NCI-H2196 (cell line): Measurements from ENCODE around the gene JADE2.
"Not testable (repeated sequence)": the region's sequence is repeated elsewhere in the genome, so short reads cannot be mapped to it uniquely, and the experiment has no call there.

Experiments used
- DNase-seq: peaks from one replicate; lab custom pipeline; 2025; ENCODE audit not compliant: unreplicated experiment; lab: John Stamatoyannopoulos, UW

Gene JADE2

DNA sequence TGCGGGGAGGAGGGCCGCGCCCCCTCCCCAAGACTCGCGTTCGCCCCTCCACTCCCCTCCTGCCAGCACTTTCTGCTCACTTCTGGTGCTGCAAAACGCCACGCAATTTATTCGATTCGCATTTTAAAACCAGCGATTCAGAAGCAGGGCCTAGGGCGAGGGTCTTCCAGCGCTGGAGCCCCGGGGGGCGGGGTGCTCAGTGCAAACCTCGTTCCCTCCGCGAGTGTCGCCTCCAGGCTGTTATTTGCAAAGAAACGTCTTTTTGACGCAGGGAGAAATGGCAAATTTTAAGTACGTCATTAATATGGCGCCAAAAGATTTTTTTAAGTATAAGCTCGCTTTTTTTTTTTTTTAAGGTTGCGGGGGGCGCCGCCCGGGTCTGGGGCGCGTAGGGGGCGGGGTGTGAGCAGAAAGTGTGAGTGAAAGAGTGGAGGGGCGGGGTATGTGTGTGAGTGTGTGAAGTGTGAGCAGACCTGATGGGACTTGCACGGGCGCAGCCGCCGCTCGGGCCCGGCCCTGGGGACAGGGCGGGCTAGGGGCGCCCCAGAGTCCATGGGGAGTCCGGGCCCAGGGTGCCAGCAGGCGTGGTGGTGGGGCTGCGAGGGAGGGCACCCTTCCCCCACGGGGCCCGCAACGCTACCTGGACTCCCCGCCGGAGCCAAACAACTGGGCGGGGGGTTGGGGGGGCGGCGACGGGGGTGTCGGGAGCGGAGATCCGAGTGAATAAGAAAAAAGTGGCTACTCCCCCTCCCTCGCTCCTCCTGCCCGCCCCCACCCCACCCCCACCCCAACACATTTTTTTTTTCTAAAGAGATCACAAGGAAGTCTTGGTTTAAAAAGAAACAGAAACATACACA, at the start of gene JADE2:
JADE2 (plus strand) TSS at position 845 of the 857 bp plus-strand sequence. CDS start 10,188 bp downstream, outside the sequence.
- DNase-seq: peak; percentile 67

DNA sequence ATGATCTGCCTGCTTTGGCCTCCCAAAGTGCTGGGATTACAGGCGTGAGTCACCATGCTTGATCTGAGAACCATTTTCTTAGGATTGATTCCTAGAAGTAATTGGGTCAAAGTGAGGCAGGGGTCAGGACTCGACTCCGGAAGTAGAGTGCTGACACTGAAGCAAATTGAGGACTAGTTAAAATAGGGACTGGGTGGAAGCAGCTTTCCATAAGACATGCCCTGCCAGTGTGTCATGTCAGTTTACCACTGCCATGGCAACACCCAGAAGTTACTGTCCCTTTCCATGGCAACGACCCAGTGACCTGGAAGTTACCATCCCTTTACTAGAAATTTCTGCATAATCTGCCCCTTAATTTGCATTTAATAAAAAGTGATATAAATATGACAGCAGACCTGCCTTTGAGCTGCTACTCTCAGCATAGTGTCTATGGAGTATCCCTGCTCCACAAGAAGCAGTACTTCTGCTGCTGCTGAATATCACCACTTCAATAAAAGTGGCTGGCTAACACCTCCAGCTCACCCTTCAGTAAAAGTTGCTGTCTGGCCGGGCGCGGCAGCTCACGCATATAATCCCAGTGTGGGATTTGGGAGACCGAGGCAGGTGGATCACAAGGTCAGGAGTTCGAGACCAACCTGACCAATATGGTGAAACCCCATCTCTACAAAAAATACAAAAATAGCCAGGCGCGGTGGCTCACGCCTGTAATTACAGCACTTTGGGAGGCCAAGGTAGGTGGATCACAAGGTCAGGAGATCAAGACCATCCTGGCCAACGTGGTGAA, 47.8 kb upstream of the JADE2 start:
- DNase-seq: no peak

DNA sequence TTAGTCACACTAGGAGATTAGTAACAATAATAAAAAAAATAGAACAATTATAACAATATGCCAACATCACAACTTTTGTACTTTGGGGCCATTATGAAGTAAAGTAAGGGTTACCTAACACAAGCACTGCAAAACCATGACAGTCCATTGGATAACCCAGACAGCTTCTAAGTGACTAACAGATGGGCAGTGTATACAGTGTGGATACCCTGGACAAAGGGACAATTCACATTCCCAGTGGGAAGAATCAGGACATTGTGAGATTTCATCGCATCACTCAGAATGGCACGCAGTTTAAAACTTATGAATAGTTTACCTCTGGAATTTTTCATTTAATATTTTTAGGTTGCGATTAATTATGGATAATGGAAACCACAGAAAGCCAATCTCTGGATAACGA, 45.6 kb upstream of the JADE2 start:
- no peak for DNase-seq

DNA sequence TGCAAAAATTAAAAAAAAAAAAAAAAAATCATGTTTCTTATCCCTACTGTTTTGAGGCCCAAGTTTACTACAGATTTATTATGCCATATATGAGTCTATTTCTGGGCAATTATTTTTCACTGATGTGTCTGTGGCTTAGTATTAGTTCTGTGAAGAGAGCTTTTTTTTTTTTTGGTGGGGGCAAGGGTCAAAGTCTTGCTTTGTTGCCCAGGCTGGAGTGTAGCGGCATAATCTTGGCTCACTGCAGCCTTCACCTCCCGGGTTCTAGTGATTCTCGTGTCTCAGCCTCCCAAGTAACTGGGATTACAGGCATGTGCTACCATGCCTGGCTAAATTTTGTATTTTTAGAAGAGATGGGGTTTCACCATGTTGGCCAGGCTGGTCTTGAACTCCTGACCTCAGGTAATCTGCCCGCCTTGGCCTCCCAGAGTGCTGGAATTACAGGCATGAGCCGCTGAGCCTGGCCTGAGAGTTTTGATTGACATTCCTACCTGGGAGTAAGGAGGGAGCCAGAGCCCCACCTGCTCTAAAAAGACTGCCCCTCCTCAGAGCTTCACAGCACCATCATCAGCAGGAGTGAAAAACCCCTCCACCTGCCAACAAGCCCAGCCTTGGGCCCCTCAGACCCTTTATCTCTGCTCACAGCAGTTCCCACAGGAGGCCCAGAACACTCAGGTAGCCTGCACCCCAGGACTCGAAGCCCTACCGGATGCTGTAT, 36.1 kb upstream of the JADE2 start:
- no peak for DNase-seq

DNA sequence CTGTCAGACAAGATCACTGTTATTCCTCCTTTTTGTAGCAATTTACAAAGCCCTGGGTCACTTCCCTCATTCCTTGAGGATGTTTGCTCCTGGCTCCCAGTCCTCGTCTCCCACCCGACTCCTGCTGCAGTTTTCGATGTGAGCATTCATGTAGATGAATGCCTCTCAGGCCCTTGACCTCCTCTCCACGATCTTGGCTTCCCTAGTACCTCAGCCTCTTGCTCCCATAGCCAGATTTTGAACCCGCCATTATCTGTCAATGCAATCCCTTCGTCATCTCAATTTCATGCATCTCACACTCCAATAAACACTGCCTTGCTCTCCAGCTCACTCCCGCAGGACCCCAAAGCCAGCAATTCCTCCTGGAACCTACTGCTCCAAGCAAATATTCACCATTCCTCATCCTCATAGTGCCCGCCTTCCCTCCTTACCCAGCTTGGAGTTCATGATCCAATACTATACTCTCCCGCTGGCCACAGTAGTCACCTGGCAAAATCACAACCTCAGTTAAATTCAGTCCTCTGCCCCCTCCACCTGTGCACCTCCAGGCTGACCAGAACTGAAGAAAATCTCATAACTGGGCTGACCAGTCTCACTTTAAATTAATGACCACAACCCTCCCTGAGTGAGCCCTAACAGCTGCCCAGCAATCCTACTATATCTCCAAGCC, 35.1 kb upstream of the JADE2 start:
- no peak for DNase-seq

DNA sequence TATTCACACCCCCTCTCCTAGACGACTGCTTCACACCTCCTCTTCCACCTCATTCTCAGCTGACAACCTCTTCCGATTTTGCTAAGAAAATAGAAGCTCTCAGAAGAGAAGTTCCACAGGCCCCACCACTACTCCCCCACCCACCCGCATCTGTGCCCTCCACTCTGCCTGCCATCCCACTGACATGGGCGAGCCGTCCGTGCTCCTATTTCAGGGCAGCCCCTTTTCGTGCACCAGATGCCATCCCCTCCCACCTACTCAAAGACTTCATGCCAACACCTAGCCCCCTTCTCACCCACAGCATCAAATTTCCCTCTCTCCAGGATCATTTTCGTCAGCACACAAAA, 34.6 kb upstream of the JADE2 start:
- no peak for DNase-seq

DNA sequence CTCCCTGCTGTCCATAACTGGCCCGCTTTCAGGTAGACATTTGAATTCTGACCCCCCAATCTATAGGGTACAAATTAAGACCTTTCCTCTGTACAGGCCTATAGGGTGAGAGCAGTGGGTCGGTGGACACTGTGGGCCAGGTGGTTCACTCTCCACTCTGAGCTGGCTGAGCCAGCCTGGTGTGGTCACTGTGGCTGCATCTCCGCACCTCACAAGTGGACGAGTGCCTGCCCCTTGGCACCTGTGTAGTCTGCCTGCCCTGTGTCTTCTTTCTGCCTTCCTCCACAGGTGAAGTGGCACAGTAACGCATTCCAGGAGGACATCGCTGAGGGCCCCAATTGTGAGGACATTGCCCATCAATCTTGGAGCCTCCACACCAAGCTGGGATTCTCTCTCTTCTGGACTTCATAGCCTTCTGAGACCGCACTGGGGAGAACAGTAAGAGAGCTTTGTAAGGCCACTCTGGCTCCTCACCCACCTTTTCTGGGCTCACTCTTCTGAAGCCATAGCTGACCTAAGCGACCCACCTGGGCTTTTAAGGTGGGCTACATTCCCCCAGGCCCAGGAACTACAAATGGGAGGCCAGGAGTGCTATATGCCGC, 33.5 kb upstream of the JADE2 start:
- DNase-seq: no peak

DNA sequence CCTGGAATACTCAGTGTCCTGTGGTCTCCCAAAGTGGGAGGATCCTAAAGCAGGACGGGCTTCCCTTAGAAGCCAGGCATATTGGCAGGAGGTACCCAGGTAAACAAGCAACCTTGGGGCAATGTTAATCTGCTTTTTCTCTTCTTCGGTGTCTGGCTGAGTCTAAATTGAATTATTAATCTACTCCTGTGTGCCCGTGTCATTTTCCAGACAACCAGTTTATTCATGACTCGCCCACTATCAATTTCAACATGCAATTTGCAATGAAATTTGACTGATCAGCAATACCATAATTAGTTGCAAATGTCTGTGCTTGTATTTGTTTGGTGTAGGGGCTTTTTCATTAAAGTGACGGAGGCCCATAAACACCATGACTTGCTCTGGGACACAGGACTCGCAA, 32.9 kb upstream of the JADE2 start:
- DNase-seq: no peak

DNA sequence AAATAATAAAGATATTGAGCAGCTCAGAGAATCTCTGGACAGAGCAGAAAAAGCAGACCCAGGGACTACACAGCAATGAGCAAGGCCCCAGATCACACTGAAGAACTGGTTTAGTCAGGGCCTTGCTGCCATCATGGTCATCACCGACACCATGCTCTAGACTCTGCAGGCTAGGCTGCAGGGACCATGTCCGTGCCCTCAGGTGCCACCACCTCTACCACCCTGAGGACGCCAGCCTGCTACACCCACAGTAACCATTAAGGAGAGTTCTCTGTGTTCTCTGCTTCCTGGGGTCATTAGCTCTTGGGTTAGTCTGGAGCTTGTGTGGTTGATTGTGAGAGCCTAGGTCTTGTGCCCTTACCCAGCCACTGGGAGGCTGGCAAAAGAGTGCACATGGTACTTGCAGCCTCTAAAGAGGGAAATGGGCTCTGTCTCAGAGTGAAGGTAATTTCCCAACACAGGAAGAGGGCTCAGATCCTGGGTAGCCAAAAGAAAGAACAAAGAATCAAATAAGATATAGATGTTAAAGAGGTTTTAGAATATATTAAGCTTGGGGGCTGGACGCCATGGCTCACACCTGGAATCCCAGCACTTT, 31.9 kb upstream of the JADE2 start:
- DNase-seq: no peak

DNA sequence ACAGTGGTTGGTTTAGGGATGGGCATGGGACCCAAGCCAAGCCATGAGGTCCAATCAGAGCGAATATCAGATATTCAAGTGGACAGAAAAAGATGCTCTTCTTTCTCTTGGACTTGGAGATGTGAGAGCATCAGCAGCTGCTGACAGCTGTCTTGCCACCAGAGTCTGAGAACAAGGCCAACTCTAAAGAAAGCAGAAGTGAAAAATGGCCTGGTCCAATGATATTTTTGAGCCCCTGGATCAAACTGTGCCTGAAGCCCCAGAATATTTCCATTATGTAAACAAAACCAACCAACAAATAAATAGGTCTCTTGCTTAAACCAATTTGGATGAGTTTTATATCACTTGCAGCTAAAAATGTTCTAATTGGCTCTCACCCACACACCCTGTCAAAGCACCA, 30.7 kb upstream of the JADE2 start:
- no peak for DNase-seq

DNA sequence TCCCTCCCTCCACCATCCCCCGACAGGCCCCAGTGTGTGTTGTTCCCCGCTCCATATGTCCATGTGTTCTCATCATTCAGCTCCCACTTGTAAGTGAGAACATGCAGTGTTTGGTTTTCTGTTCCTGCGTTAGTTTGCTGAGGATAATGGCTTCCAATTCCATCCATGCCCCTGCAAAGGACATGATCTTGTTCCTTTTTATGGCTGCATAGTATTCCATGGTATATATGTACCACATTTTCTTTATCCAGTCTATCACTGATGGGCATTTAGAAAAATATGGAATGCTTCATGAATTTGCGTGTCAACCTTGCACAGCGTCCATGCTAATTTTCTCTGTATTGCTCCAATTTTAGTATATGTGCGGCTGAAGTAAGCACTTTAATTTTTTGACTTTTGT, 25.6 kb upstream of the JADE2 start:
- DNase-seq: not testable (repeated sequence)

DNA sequence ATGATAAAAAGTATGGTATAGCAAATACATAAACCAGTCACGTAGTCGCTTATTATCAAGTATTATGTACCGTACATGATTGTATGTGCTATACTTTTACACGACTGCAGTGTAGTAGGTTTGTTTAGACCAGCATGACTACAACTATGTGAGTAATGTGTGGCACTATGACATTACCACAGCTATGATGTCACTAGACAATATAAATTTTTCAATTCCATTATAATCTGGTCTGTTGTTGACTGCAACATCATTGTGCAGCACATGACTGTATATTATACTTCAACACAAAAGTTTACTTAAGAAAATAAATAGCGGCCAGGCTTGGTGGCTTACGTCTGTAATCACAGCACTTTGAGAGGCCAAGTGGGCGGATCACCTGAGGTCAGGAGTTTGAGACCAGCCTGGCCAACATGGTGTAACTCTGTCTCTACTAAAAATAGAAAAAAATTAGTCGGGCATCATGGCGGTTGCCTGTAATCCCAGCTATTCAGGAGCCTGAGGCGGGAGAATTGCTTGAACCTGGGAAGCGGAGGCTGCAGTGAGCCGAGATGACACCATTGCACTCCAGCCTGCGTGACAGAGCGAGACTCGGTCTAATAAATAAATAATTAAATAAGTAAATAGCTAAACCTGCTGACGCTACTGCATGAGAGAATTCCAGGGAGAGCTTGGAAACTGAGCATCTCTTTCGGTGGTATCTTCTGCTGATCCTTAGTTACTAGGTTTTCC, 24.6 kb upstream of the JADE2 start:
- DNase-seq: no peak

DNA sequence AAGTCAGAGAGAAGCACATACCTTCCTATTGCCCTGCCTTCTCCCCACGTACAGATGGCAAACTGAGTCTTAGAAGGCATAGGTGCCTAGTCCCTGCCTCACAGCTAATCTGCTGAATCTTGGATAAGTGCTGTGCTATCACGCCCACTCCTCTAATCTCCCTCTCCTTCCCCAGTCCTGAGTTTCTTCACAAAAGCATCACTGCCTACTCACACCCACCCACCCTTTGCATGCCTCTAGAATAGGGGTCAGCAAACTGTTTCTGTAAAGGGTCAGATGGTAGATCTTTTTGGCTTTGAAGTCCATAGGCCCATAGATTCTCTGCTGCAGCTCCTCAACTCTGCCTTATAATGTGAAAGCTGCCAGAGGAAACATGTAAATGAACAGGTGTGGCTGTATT, 23.2 kb upstream of the JADE2 start:
- no peak for DNase-seq

DNA sequence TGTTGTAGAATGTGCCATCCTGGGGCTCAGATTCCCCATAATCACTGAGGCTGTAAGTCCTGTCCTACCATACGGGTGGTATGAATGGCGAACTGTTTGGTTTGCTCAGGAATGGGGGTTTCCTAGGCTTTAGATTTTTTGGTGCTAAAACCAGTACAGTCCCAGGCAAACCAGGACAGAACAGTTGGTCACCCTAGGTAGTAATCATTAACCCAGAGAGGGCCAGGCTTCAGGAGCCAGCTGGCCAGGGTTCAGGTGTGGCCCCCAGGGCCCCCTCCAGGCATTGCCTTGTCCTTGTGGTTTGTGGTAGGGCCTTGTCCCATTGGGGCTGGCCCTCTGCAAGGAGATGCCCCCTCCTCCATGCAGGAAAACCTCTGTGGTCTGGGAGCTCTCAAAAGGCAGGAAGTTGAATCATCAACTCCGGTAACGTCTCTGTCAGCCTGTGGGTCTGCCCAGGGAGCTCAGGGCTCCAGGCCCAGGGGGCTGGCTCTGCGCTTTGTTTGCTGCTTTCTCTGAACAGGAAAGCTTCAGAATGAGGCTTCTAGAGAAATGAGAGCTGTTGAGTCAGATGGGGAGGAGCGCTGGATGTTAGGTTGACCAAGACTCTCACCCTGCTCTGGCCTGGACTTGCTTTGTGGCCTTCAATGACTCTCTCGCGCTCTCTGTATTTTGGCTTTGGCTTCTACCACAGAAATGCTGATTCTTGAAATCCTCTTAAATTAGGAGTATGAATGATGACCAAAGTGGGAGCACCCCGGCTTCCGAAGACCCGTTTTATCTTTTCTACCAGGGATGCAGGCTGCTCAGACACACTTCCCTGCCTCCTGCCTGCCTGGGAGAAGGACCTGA, 22.2 kb upstream of the JADE2 start:
- DNase-seq: peak; percentile 70

DNA sequence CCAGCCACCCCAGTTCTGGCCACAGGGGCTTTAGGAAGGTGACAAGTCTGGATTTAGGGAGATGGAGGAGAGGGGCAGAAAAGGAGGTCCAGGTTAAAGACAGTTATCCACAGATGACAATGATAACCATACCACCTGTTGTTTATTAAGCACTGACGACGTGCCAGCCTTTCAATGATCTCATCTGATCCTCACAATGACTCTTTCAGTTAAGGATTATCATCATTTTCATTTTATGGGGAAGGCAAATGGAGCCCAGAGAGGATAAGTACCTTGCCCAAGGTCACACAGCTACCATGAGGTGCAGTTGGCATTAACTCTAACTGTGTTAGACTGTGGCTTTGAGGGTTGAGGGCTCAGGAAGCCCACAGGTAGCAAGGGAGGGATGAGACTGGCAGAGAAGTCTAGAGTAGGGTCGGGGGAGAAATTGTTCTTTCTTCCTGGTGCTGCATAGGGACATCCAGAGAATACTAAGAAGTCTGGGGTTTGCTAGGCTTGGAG, 21.5 kb upstream of the JADE2 start:
- peak; percentile 37 for DNase-seq

DNA sequence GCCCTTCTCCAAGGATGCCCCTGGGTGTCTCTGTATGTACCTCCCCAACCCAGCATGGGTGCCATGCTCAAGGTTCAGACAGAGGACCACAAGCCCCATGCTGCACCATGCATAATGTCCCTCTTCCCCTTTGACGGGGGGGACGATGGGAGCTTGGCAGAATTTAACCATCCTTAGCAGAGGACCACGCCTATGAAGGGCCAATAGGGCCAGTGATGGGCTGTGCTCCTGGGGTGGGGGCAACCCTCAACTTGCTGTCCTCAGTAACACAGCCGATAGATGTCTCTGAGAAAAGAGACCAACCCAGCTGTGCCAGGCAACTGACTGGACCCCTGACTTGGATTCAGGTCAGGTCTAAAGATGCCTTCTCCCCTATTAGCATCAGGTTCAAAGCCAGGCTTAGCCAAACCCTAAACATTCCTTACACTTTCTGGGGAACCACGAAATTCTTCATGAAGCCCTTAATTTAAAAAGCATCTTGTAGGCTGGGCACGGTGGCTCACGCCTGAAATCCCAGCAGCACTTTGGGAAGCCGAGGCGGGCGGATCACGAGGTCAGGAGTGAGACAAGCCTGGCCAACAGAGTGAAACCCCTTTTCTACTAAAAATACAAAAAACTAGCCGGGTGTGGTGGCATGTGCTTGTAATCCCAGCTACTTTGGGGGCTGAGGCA, 20.7 kb upstream of the JADE2 start:
- DNase-seq: no peak

DNA sequence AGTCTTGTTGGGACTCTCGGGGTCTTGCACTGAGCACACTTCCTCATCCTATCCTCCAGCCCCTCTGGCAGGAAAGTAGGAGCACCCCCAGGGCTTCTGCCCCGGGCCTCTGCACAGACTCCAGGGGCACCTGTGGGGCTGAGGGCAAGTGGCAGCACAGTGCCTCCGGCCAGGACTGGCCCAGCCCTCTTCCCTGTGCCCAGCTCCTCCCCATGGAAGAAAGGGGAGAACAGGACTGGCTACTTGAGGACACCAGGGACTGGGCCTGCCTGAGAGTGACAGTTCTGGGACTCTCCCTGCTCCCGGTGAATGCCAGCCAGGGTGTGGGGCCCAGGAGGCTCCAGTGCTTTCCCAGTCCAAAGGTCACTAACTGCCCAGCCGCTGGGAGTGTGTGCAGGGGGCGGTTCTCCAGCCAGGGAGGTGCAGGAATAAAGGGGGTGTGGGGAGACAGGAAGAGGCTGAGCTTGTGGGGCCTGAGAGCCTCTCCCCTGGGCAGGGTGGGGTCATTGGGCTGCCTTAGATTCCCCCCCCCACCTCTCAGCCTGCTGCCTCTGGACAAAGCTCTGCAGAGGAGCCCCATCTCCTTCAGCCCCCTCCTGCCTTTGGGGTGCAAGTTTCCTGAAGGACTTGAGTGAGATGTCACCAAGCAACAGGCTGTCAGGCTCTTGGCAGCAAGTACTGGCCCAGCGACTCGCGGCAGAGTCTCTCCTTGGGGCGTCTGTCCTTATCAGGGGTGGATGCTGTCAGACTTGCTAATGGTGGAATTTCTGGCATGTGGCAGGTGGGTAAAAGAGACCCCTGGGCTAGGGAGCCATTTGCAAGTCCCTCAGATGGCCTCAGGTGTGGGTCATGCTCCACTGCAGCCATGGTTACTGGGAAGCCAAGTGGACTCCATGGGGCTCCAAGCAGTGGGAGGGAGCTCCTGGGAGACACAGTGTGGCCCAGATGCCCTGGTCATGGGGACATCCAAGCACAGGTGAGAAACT, 19.1 kb upstream of the JADE2 start:
- DNase-seq: peak; percentile 80
